ENCODE measurements around the gene PRKACG. TPM values are rescaled to one million over a fixed set of nuclear protein-coding genes. Genes with fewer than 3 reads are reported as not detected.

PRKACG gene
- total and polyA plus RNA-seq, 8 donors = not detected

DNA sequence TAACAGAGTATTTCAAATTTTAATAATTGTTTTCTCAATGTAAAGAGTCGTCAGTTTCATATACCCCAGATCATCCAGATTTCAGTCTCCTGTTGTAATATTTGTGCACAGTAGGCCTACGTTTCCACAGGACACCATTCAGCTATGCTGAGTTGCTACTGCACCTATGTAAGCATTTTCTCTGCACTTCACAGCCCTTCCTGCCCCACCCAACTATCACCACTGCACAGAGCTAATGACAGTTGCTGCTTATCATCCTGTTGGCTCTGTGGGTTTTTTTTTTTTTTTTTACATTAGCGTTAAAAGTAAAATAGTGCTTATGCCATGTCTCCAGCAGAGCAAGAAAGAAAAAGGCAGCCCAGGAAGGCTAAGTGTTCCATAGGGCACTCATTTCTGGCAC, 5.9 kb upstream of the PRKACG start:
- Histone ChIP-seq H3K4me1 (no peaks in the 10 kb centered on the region), H3K27me3 (no peaks in the 10 kb centered on the region), H3K9me3 (no peaks in the 10 kb centered on the region), H3K4me3 (no peak overlapping the region), H3K36me3 (no peaks in the 10 kb centered on the region), H3K27ac (no peak overlapping the region)
- FAIRE-seq (no peak), ATAC-seq (no peak), DNase-seq (no peak)
- intact Hi-C loops (cut with DNase I) = no loop called here
- 44 to 54% methylated on average over 3 of the region's 3 CpGs for WGBS, 2 donors
- TF ChIP-seq, protein P1, sequence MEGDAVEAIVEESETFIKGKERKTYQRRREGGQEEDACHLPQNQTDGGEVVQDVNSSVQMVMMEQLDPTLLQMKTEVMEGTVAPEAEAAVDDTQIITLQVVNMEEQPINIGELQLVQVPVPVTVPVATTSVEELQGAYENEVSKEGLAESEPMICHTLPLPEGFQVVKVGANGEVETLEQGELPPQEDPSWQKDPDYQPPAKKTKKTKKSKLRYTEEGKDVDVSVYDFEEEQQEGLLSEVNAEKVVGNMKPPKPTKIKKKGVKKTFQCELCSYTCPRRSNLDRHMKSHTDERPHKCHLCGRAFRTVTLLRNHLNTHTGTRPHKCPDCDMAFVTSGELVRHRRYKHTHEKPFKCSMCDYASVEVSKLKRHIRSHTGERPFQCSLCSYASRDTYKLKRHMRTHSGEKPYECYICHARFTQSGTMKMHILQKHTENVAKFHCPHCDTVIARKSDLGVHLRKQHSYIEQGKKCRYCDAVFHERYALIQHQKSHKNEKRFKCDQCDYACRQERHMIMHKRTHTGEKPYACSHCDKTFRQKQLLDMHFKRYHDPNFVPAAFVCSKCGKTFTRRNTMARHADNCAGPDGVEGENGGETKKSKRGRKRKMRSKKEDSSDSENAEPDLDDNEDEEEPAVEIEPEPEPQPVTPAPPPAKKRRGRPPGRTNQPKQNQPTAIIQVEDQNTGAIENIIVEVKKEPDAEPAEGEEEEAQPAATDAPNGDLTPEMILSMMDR (IDR thresholded peaks at IDR 0.05) = no peak

DNA sequence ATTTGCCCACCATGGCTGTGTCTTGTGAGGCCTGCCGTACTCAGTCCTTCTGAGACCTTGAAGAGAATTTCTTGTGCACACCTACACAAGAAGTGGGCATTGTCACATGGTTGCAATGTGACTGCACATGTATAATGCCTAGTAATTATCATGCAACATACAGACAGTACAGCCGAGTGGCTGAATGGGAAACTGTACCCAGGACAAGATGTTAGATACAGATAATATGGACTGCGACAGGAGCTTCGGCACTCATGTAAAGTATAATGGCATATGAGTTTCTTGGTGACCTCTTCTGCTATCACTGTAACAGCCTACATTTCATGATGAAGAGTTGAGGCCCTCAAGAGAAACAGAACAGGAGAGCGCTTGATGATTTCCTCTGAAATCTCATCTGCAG, 4.8 kb upstream of the PRKACG start:
- 71 to 74% methylated on average over 5 of the region's 5 CpGs for WGBS, 2 donors
- H3K27me3 ChIP-seq = no peaks in the 10 kb centered on the region
- no peaks in the 10 kb centered on the region for H3K36me3 ChIP-seq
- no peaks in the 10 kb centered on the region for H3K4me1 ChIP-seq
- H3K4me3 ChIP-seq = no peak overlapping the region
- FAIRE-seq (no peak), ATAC-seq (no peak), DNase-seq (no peak)
- intact Hi-C loops (cut with DNase I) = no loop called here
- no peak overlapping the region for H3K27ac ChIP-seq
- TF ChIP-seq, protein P1 (IDR thresholded peaks at IDR 0.05) = no peak
- H3K9me3 ChIP-seq = no peaks in the 10 kb centered on the region

DNA sequence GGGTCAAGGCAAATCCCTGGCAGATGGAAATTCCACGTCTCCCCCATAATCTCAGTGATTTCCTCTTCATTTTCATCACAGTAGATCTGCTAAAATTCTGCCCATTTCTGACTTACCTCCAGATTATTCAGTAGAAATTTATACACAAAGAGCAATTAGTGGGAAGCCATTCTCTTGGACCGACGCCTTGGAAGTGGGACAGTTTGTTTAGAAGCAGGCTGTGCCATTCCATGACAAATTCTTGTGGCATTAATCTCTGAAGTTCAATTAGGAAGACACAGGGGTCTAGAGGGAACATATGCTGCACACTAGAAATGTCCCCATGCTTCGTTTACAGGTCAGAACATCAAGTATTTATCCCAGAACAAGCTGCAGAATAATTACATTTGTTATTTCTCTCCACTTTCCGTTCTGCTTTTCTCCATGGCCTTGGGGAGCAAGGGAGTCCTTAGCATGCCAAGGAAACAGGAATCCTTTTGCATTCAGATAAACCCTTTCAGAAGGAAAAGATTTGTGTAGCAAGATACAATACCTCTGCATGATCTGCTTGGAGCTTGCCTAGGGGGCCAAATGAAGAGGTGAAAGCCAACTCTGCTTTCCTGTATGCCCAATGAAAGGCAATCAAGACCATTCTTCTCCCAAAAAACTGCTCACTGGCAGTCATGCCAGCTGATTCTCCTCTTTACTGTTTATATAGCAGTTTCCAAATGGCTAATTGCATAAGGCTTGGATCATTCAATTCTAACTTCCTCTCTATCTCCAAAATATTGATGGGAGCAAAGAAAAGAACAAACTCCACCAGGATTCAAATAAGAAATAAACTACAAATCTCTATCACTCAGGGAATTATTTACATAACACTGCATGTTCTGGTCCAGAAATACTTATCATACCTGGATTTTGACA, 2.5 kb upstream of the PRKACG start:
- ATAC-seq (no peak), DNase-seq (no peak), FAIRE-seq (no peak)
- no peaks in the 10 kb centered on the region for H3K9me3 ChIP-seq
- H3K4me1 ChIP-seq = no peaks in the 10 kb centered on the region
- intact Hi-C loops (cut with DNase I) = no loop called here
- WGBS, 2 donors = 63 to 76% methylated on average over 5 of the region's 5 CpGs
- no peaks in the 10 kb centered on the region for H3K36me3 ChIP-seq
- no peak overlapping the region for H3K27ac ChIP-seq
- no peak overlapping the region for H3K4me3 ChIP-seq
- no peaks in the 10 kb centered on the region for H3K27me3 ChIP-seq
- TF ChIP-seq, protein P1 (IDR thresholded peaks at IDR 0.05) = no peak

DNA sequence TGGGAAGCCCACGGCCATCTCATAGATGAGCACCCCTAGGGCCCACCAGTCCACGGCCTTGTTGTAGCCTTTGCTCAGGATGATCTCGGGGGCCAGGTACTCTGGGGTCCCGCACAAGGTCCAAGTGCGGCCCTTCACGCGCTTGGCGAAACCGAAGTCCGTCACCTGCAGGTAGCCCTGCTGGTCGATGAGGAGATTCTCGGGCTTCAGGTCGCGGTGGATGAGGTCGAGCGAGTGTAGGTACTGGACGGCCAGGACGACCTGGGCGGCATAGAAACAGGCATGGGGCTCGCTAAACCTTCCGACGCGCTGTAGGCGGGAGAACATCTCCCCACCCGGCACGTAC, 558 bp downstream of the PRKACG start:
- Histone ChIP-seq H3K4me3 (no peak overlapping the region), H3K27ac (no peak overlapping the region), H3K4me1 (no peaks in the 10 kb centered on the region), H3K9me3 (no peaks in the 10 kb centered on the region), H3K27me3 (no peaks in the 10 kb centered on the region), H3K36me3 (no peaks in the 10 kb centered on the region)
- ATAC-seq = no peak
- TF ChIP-seq, protein P1 (IDR thresholded peaks at IDR 0.05) = no peak
- FAIRE-seq = no peak
- intact Hi-C loops (cut with DNase I) = no loop called here
- WGBS, 2 donors = 96 to 97% methylated on average over 26 of the region's 26 CpGs
- DNase-seq = no peak

DNA sequence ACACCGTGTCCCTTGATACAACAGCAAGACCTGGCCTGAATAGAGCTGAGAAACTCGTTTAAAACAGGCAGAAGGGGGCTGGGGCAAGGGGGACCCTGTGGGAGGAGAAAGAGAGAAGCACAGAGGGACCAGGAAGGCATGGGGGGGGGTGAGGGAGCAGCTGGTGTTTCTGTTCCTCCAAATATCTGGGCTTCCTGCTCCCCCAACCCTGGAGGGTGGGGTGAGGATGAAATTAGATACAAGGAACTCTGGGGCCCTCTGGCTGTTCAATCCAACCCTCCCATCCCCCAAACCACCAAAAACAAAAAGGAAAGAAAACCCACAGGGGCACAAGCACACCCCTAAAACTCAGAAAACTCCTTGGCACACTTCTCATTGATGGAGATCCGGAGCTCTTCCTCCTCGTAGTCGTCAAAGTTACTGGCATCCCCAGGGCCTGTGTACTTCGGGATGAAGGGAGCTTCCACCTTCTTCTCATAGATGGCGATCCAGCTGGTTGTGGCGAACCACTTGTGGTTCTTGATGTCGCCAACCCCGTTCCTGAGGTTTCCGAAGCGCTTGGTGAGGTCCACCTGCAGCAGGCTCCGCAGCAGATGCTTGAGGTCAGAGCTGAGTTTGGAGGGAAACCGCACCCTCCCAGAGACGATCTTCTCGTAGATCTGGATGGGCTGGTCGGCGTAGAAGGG, 1.1 kb downstream of the PRKACG start:
- H3K36me3 ChIP-seq = no peaks in the 10 kb centered on the region
- H3K4me1 ChIP-seq = no peaks in the 10 kb centered on the region
- no peaks in the 10 kb centered on the region for H3K9me3 ChIP-seq
- 86 to 89% methylated on average over 18 of the region's 18 CpGs for WGBS, 2 donors
- ATAC-seq (no peak), FAIRE-seq (no peak), DNase-seq (no peak)
- TF ChIP-seq, protein P1 (IDR thresholded peaks at IDR 0.05) = no peak
- H3K27ac ChIP-seq = no peak overlapping the region
- H3K27me3 ChIP-seq = no peaks in the 10 kb centered on the region
- intact Hi-C loops (cut with DNase I) = no loop called here
- H3K4me3 ChIP-seq = no peak overlapping the region
